Neural progenitor cell (in vitro differentiated cells): ENCODE measurements around the gene FAM149B1. TPM values are rescaled to one million over a fixed set of nuclear protein-coding genes. Genes with fewer than 3 reads are reported as not detected.

ENCODE experiments used
- DNase-seq: peaks from one replicate; pipeline ENCODE4 v3.0.0-alpha.2; 2016; ENCODE audit warnings: low spot score
- H2AFZ ChIP-seq: fragments of 200-600 bp; sonication (generic); replicated peaks from 2 replicates; pipeline ENCODE4 v1.6.1; 2016; ENCODE audit warnings: antibody characterized with exemption
- H3F3A ChIP-seq: fragments of 200-600 bp; sonication (generic); 2 replicates; pipeline ENCODE4 v1.6.1; 2016; ENCODE audit warnings: antibody characterized with exemption, low read depth
- H3K27ac ChIP-seq: fragments of 200-600 bp; sonication (generic); 2 replicates; pipeline ENCODE4 v1.5.1; 2016; ENCODE audit warnings: mild to moderate bottlenecking
- H3K27me3 ChIP-seq: fragments of 200-600 bp; sonication (generic); 2 replicates; pipeline ENCODE4 v1.6.1; 2016; ENCODE audit warnings: mild to moderate bottlenecking, moderate library complexity
- H3K36me3 ChIP-seq: fragments of 200-600 bp; sonication (generic); 2 replicates; pipeline ENCODE4 v1.5.1; 2016
- H3K4me1 ChIP-seq: fragments of 200-600 bp; sonication (generic); 2 replicates; pipeline ENCODE4 v1.6.1; 2016; ENCODE audit warnings: mixed run types
- H3K4me2 ChIP-seq: fragments of 200-600 bp; sonication (generic); 2 replicates; pipeline ENCODE4 v1.6.1; 2016
- H3K4me3 ChIP-seq: fragments of 200-600 bp; sonication (generic); 2 replicates; pipeline ENCODE4 v1.5.1; 2016
- H3K79me2 ChIP-seq: fragments of 200-600 bp; sonication (generic); 2 replicates; pipeline ENCODE4 v1.6.1; 2016; ENCODE audit warnings: low read depth
- H3K9ac ChIP-seq: fragments of 200-600 bp; sonication (generic); 2 replicates; pipeline ENCODE4 v1.6.1; 2016
- H3K9me3 ChIP-seq: fragments of 200-600 bp; sonication (generic); 2 replicates; pipeline ENCODE4 v1.5.1; 2016; ENCODE audit warnings: low read depth
- H4K20me1 ChIP-seq: fragments of 200-600 bp; sonication (generic); 2 replicates; pipeline ENCODE4 v1.6.1; 2016; ENCODE audit warnings: low read depth
- H3K27ac Mint-ChIP-seq: 3 replicates; pipeline ENCODE4 v1.8.0; 2021; ENCODE audit warnings: mixed read lengths
- H3K27me3 Mint-ChIP-seq: 2 replicates; pipeline ENCODE4 v1.8.0; 2022; ENCODE audit warnings: low read depth, mild to moderate bottlenecking, inconsistent platforms, moderate library complexity, mixed read lengths; ENCODE audit not compliant: insufficient read depth
- H3K36me3 Mint-ChIP-seq: 3 replicates; pipeline ENCODE4 v1.8.0; 2021; ENCODE audit warnings: mixed read lengths
- H3K4me1 Mint-ChIP-seq: 3 replicates; pipeline ENCODE4 v1.8.0; 2021; ENCODE audit warnings: mixed read lengths
- H3K4me3 Mint-ChIP-seq: 3 replicates; pipeline ENCODE4 v1.8.0; 2021; ENCODE audit warnings: mild to moderate bottlenecking, moderate library complexity, mixed read lengths
- H3K9me3 Mint-ChIP-seq: 3 replicates; pipeline ENCODE4 v1.8.0; 2020; ENCODE audit warnings: mixed read lengths
- CTCF ChIP-seq: fragments of 200-600 bp; sonication (generic); IDR thresholded peaks from 2 replicates; pipeline ENCODE4 v1.5.1; 2017; ENCODE audit warnings: antibody characterized with exemption, mild to moderate bottlenecking
- EZH2 ChIP-seq: fragments of 200-600 bp; sonication (generic); IDR thresholded peaks from 2 replicates; pipeline ENCODE4 v1.6.1; 2017; ENCODE audit warnings: antibody characterized with exemption, mild to moderate bottlenecking, moderate library complexity
- EZH2phosphoT487 ChIP-seq: fragments of 200-600 bp; sonication (generic); IDR thresholded peaks from 2 replicates; pipeline ENCODE4 v1.6.1; 2017; ENCODE audit warnings: antibody characterized with exemption
- total RNA-seq: library from RNA; depleted of rRNA; stranded (reverse); fragments of >200 nt; gene quantifications from 2 replicates; pipeline ENCODE4 v1.2.3, GENCODE V29; 2015; ENCODE audit warnings: low replicate concordance

Gene FAM149B1
- total RNA-seq = 34.8 and 43.3 TPM in 2 replicates

GRCh38 chr10:73167783-73168464 lies at the start of gene FAM149B1, which contains the start of gene ECD:
FAM149B1 (plus strand) TSS chr10:73168119; CDS start chr10:73168340, 221 bp downstream.
ECD (minus strand) TSS chr10:73168008; CDS start chr10:73163937, 4,071 bp downstream.
- no peaks in the 10 kb centered on the region for H3K9me3 ChIP-seq
- H3K4me3 ChIP-seq = peak within 1 kb of the TSS; percentile 84
- peak within 1 kb of the TSS; percentile 89 for H3K27ac ChIP-seq
- H3K4me2 ChIP-seq = peak within 1 kb of the TSS; percentile 91
- H3K36me3 Mint-ChIP-seq = peaks cover 5% of the 10 kb centered on the region
- H3K9ac ChIP-seq = peak within 1 kb of the TSS; percentile 92
- H3K27me3 Mint-ChIP-seq = peaks cover 2% of the 10 kb centered on the region
- DNase-seq = peak; percentile 96
- peaks cover 4% of the 10 kb centered on the region for H4K20me1 ChIP-seq
- H3K4me1 Mint-ChIP-seq = peaks cover 15% of the 10 kb centered on the region
- peak within 1 kb of the TSS; percentile 60 for H2AFZ ChIP-seq
- H3K4me1 ChIP-seq = peaks cover 6% of the 10 kb centered on the region
- H3K36me3 ChIP-seq = no peaks in the 10 kb centered on the region
- no peaks in the 10 kb centered on the region for H3K9me3 Mint-ChIP-seq
- H3K79me2 ChIP-seq = peaks cover 67% of the 10 kb centered on the region
- TF ChIP-seq CTCF = peak; percentile 43
- TF ChIP-seq EZH2phosphoT487 = no peak
- TF ChIP-seq EZH2 = no peak
- no peaks in the 10 kb centered on the region for H3K27me3 ChIP-seq
- peak within 1 kb of the TSS; percentile 100 for H3K4me3 Mint-ChIP-seq
- H3K27ac Mint-ChIP-seq = peak within 1 kb of the TSS; percentile 99
- peaks cover 17% of the 10 kb centered on the region for H3F3A ChIP-seq

GRCh38 chr10:73119457-73119856 lies 48.5 kb upstream of the FAM149B1 start:
- H3F3A ChIP-seq = peaks cover 3% of the 10 kb centered on the region
- no peaks in the 10 kb centered on the region for H3K9me3 ChIP-seq
- no peak overlapping the region for H3K4me3 ChIP-seq
- no peaks in the 10 kb centered on the region for H3K36me3 ChIP-seq
- no peaks in the 10 kb centered on the region for H3K36me3 Mint-ChIP-seq
- no peak for DNase-seq
- no peak overlapping the region for H3K27ac Mint-ChIP-seq
- no peak overlapping the region for H3K9ac ChIP-seq
- H2AFZ ChIP-seq = no peak overlapping the region
- no peaks in the 10 kb centered on the region for H3K9me3 Mint-ChIP-seq
- no peak overlapping the region for H3K4me3 Mint-ChIP-seq
- H3K4me1 Mint-ChIP-seq = peaks cover 6% of the 10 kb centered on the region
- no peak overlapping the region for H3K27ac ChIP-seq
- no peak overlapping the region for H3K4me2 ChIP-seq
- H3K79me2 ChIP-seq = no peaks in the 10 kb centered on the region
- H3K27me3 ChIP-seq = no peaks in the 10 kb centered on the region
- no peaks in the 10 kb centered on the region for H3K4me1 ChIP-seq
- H4K20me1 ChIP-seq = no peaks in the 10 kb centered on the region
- no peak for TF ChIP-seq EZH2phosphoT487
- TF ChIP-seq EZH2 = no peak
- no peaks in the 10 kb centered on the region for H3K27me3 Mint-ChIP-seq

GRCh38 chr10:73119952-73120351 lies 48.0 kb upstream of the FAM149B1 start:
- no peaks in the 10 kb centered on the region for H3K4me1 ChIP-seq
- Mint-ChIP-seq H3K27ac (no peak overlapping the region), H3K27me3 (no peaks in the 10 kb centered on the region), H3K4me3 (no peak overlapping the region), H3K9me3 (no peaks in the 10 kb centered on the region), H3K4me1 (peaks cover 6% of the 10 kb centered on the region), H3K36me3 (no peaks in the 10 kb centered on the region)
- H3K79me2 ChIP-seq = no peaks in the 10 kb centered on the region
- H3K27me3 ChIP-seq = no peaks in the 10 kb centered on the region
- H3K4me3 ChIP-seq = no peak overlapping the region
- no peaks in the 10 kb centered on the region for H3K36me3 ChIP-seq
- peaks cover 3% of the 10 kb centered on the region for H3F3A ChIP-seq
- TF ChIP-seq CTCF = no peak
- no peak for TF ChIP-seq EZH2phosphoT487
- TF ChIP-seq EZH2 = no peak
- no peaks in the 10 kb centered on the region for H3K9me3 ChIP-seq
- no peaks in the 10 kb centered on the region for H4K20me1 ChIP-seq
- no peak for DNase-seq
- H3K4me2 ChIP-seq = no peak overlapping the region
- no peak overlapping the region for H3K9ac ChIP-seq
- H2AFZ ChIP-seq = no peak overlapping the region
- no peak overlapping the region for H3K27ac ChIP-seq

GRCh38 chr10:73126343-73126742 lies 41.6 kb upstream of the FAM149B1 start:
- no peaks in the 10 kb centered on the region for H3K36me3 ChIP-seq
- TF ChIP-seq CTCF (no peak), EZH2phosphoT487 (no peak), EZH2 (no peak)
- Mint-ChIP-seq H3K36me3 (peaks cover 15% of the 10 kb centered on the region), H3K27me3 (no peaks in the 10 kb centered on the region), H3K4me1 (no peaks in the 10 kb centered on the region), H3K4me3 (no peak overlapping the region), H3K9me3 (no peaks in the 10 kb centered on the region), H3K27ac (no peak overlapping the region)
- H3F3A ChIP-seq = no peaks in the 10 kb centered on the region
- no peaks in the 10 kb centered on the region for H3K27me3 ChIP-seq
- no peaks in the 10 kb centered on the region for H3K79me2 ChIP-seq
- H3K9ac ChIP-seq = no peak overlapping the region
- H3K4me3 ChIP-seq = no peak overlapping the region
- no peaks in the 10 kb centered on the region for H3K9me3 ChIP-seq
- H3K4me1 ChIP-seq = no peaks in the 10 kb centered on the region
- H3K4me2 ChIP-seq = no peak overlapping the region
- H3K27ac ChIP-seq = no peak overlapping the region
- no peaks in the 10 kb centered on the region for H4K20me1 ChIP-seq
- no peak for DNase-seq
- no peak overlapping the region for H2AFZ ChIP-seq
